Activated naive CD8-positive, alpha-beta T cell treated with anti-CD3 and anti-CD28 coated beads for 36 hours (primary cell): ENCODE data around the gene MTREX. TPM values are rescaled to one million over a fixed set of nuclear protein-coding genes. Genes with fewer than 3 reads are reported as not detected.

Source experiments
- DNase-seq: peaks from one replicate; pipeline ENCODE4 v3.0.0; 2021
- H3K27ac Mint-ChIP-seq: one replicate; pipeline ENCODE4 v1.8.0; 2022; ENCODE audit warnings: mild to moderate bottlenecking, moderate library complexity, mixed read lengths
- H3K27me3 Mint-ChIP-seq: one replicate; pipeline ENCODE4 v1.8.0; 2022; ENCODE audit warnings: mild to moderate bottlenecking, mixed read lengths
- H3K36me3 Mint-ChIP-seq: one replicate; pipeline ENCODE4 v1.8.0; 2021; ENCODE audit warnings: mild to moderate bottlenecking, mixed read lengths
- H3K4me1 Mint-ChIP-seq: one replicate; pipeline ENCODE4 v1.8.0; 2021; ENCODE audit warnings: mixed read lengths
- H3K4me3 Mint-ChIP-seq: one replicate; pipeline ENCODE4 v1.8.0; 2022; ENCODE audit warnings: mild to moderate bottlenecking, moderate library complexity, mixed read lengths
- H3K9me3 Mint-ChIP-seq: one replicate; pipeline ENCODE4 v1.8.0; 2022; ENCODE audit warnings: mixed read lengths
- total RNA-seq, 2 experiments: library from RNA; stranded (reverse); gene quantifications; one replicate each; pipeline ENCODE4 v1.2.3, GENCODE V29; 2021

MTREX gene
- total RNA-seq, 2 experiments from 2014 or later: 96.6 to 107 TPM

GRCh38 chr5:55385227-55385626 lies 77.4 kb downstream of the MTREX start:
- no peak overlapping the region for H3K27ac Mint-ChIP-seq
- DNase-seq: no peak
- no peak overlapping the region for H3K4me3 Mint-ChIP-seq
- peaks cover 20% of the 10 kb centered on the region for H3K9me3 Mint-ChIP-seq
- H3K4me1 Mint-ChIP-seq: peaks cover 17% of the 10 kb centered on the region
- H3K36me3 Mint-ChIP-seq: peaks cover 67% of the 10 kb centered on the region
- H3K27me3 Mint-ChIP-seq: no peaks in the 10 kb centered on the region

- Mint-ChIP-seq H3K4me3 (no peak overlapping the region), H3K36me3 (peaks cover 67% of the 10 kb centered on the region), H3K9me3 (peaks cover 20% of the 10 kb centered on the region), H3K27me3 (no peaks in the 10 kb centered on the region), H3K4me1 (peaks cover 17% of the 10 kb centered on the region), H3K27ac (no peak overlapping the region)
- no peak for DNase-seq
Measured at GRCh38 chr5:55385846-55386245, 78.1 kb downstream of the MTREX start.

GRCh38 chr5:55386356-55386755 lies 78.6 kb downstream of the MTREX start:
- Mint-ChIP-seq H3K27me3 (no peaks in the 10 kb centered on the region), H3K4me3 (no peak overlapping the region), H3K36me3 (peaks cover 68% of the 10 kb centered on the region), H3K4me1 (peaks cover 17% of the 10 kb centered on the region), H3K27ac (no peak overlapping the region), H3K9me3 (peaks cover 20% of the 10 kb centered on the region)
- DNase-seq: no peak

- H3K27me3 Mint-ChIP-seq: no peaks in the 10 kb centered on the region
- H3K27ac Mint-ChIP-seq: no peak overlapping the region
- H3K9me3 Mint-ChIP-seq: peaks cover 13% of the 10 kb centered on the region
- DNase-seq: no peak
- H3K4me1 Mint-ChIP-seq: peaks cover 17% of the 10 kb centered on the region
- peaks cover 71% of the 10 kb centered on the region for H3K36me3 Mint-ChIP-seq
- no peak overlapping the region for H3K4me3 Mint-ChIP-seq
Measured at GRCh38 chr5:55387865-55388264, 80.1 kb downstream of the MTREX start.

GRCh38 chr5:55391707-55392106 lies 83.9 kb downstream of the MTREX start:
- no peak overlapping the region for H3K27ac Mint-ChIP-seq
- H3K27me3 Mint-ChIP-seq: no peaks in the 10 kb centered on the region
- DNase-seq: no peak
- no peak overlapping the region for H3K4me3 Mint-ChIP-seq
- H3K4me1 Mint-ChIP-seq: no peaks in the 10 kb centered on the region
- H3K9me3 Mint-ChIP-seq: peaks cover 3% of the 10 kb centered on the region
- H3K36me3 Mint-ChIP-seq: peaks cover 52% of the 10 kb centered on the region

GRCh38 chr5:55392669-55393068 lies 84.9 kb downstream of the MTREX start:
- Mint-ChIP-seq H3K4me3 (no peak overlapping the region), H3K4me1 (peaks cover 2% of the 10 kb centered on the region), H3K27ac (no peak overlapping the region), H3K36me3 (peaks cover 50% of the 10 kb centered on the region), H3K27me3 (no peaks in the 10 kb centered on the region), H3K9me3 (peaks cover 3% of the 10 kb centered on the region)
- no peak for DNase-seq

GRCh38 chr5:55393501-55394175 lies 85.8 kb downstream of the MTREX start:
- Mint-ChIP-seq H3K9me3 (peaks cover 3% of the 10 kb centered on the region), H3K4me3 (no peak overlapping the region), H3K27me3 (no peaks in the 10 kb centered on the region), H3K4me1 (peaks cover 2% of the 10 kb centered on the region), H3K36me3 (peaks cover 47% of the 10 kb centered on the region), H3K27ac (no peak overlapping the region)
- DNase-seq: no peak

- DNase-seq: no peak
- no peaks in the 10 kb centered on the region for H3K27me3 Mint-ChIP-seq
- H3K36me3 Mint-ChIP-seq: peaks cover 5% of the 10 kb centered on the region
- H3K4me1 Mint-ChIP-seq: no peaks in the 10 kb centered on the region
- no peak overlapping the region for H3K4me3 Mint-ChIP-seq
- H3K9me3 Mint-ChIP-seq: no peaks in the 10 kb centered on the region
- H3K27ac Mint-ChIP-seq: no peak overlapping the region
Measured at GRCh38 chr5:55402199-55402598, 94.4 kb downstream of the MTREX start.

GRCh38 chr5:55406292-55406691 lies 98.5 kb downstream of the MTREX start:
- H3K9me3 Mint-ChIP-seq: no peaks in the 10 kb centered on the region
- no peak overlapping the region for H3K27ac Mint-ChIP-seq
- no peak for DNase-seq
- peaks cover 15% of the 10 kb centered on the region for H3K36me3 Mint-ChIP-seq
- peaks cover 7% of the 10 kb centered on the region for H3K4me1 Mint-ChIP-seq
- H3K27me3 Mint-ChIP-seq: no peaks in the 10 kb centered on the region
- H3K4me3 Mint-ChIP-seq: no peak overlapping the region

- Mint-ChIP-seq H3K9me3 (no peaks in the 10 kb centered on the region), H3K36me3 (peaks cover 13% of the 10 kb centered on the region), H3K27me3 (no peaks in the 10 kb centered on the region), H3K27ac (no peak overlapping the region), H3K4me1 (peaks cover 10% of the 10 kb centered on the region), H3K4me3 (no peak overlapping the region)
- no peak for DNase-seq
Measured at GRCh38 chr5:55407059-55407684, 99.4 kb downstream of the MTREX start.

GRCh38 chr5:55407984-55408383 lies 100.2 kb downstream of the MTREX start:
- Mint-ChIP-seq H3K27ac (no peak overlapping the region), H3K36me3 (peaks cover 13% of the 10 kb centered on the region), H3K27me3 (no peaks in the 10 kb centered on the region), H3K9me3 (no peaks in the 10 kb centered on the region), H3K4me1 (peaks cover 10% of the 10 kb centered on the region), H3K4me3 (no peak overlapping the region)
- DNase-seq: no peak

- H3K36me3 Mint-ChIP-seq: peaks cover 16% of the 10 kb centered on the region
- H3K4me3 Mint-ChIP-seq: no peak overlapping the region
- peaks cover 10% of the 10 kb centered on the region for H3K4me1 Mint-ChIP-seq
- H3K9me3 Mint-ChIP-seq: no peaks in the 10 kb centered on the region
- H3K27me3 Mint-ChIP-seq: no peaks in the 10 kb centered on the region
- H3K27ac Mint-ChIP-seq: no peak overlapping the region
- no peak for DNase-seq
Measured at GRCh38 chr5:55409775-55410174, 102.0 kb downstream of the MTREX start.

- no peak for DNase-seq
- Mint-ChIP-seq H3K4me3 (no peak overlapping the region), H3K27ac (no peak overlapping the region), H3K9me3 (no peaks in the 10 kb centered on the region), H3K36me3 (peaks cover 22% of the 10 kb centered on the region), H3K27me3 (no peaks in the 10 kb centered on the region), H3K4me1 (peaks cover 10% of the 10 kb centered on the region)
Measured at GRCh38 chr5:55410845-55411244, 103.1 kb downstream of the MTREX start.

- Mint-ChIP-seq H3K4me1 (peaks cover 10% of the 10 kb centered on the region), H3K4me3 (no peak overlapping the region), H3K9me3 (no peaks in the 10 kb centered on the region), H3K27ac (no peak overlapping the region), H3K36me3 (peaks cover 19% of the 10 kb centered on the region), H3K27me3 (no peaks in the 10 kb centered on the region)
- DNase-seq: no peak
Measured at GRCh38 chr5:55411876-55412275, 104.1 kb downstream of the MTREX start.

- H3K27ac Mint-ChIP-seq: no peak overlapping the region
- peaks cover 17% of the 10 kb centered on the region for H3K36me3 Mint-ChIP-seq
- peaks cover 7% of the 10 kb centered on the region for H3K4me1 Mint-ChIP-seq
- H3K27me3 Mint-ChIP-seq: no peaks in the 10 kb centered on the region
- no peaks in the 10 kb centered on the region for H3K9me3 Mint-ChIP-seq
- no peak overlapping the region for H3K4me3 Mint-ChIP-seq
- no peak for DNase-seq
Measured at GRCh38 chr5:55413644-55414043, 105.9 kb downstream of the MTREX start.

GRCh38 chr5:55415071-55415470 lies 107.3 kb downstream of the MTREX start:
- H3K27ac Mint-ChIP-seq: no peak overlapping the region
- H3K4me1 Mint-ChIP-seq: peaks cover 7% of the 10 kb centered on the region
- no peaks in the 10 kb centered on the region for H3K9me3 Mint-ChIP-seq
- no peaks in the 10 kb centered on the region for H3K27me3 Mint-ChIP-seq
- DNase-seq: no peak
- H3K4me3 Mint-ChIP-seq: no peak overlapping the region
- H3K36me3 Mint-ChIP-seq: peaks cover 15% of the 10 kb centered on the region
